Type B pancreatic cell (in vitro differentiated cells): ENCODE measurements around the gene PIK3CB. TPM values are rescaled to one million over a fixed set of nuclear protein-coding genes. Genes with fewer than 3 reads are reported as not detected.

Source experiments
- DNase-seq: peaks from one replicate; pipeline ENCODE4 v3.0.0; 2021; ENCODE audit warnings: mixed read lengths; ENCODE audit not compliant: unreplicated experiment; ENCODE audit errors: extremely low spot score
- H3K27ac Mint-ChIP-seq: 2 replicates; pipeline ENCODE4 v1.8.0; 2021; ENCODE audit warnings: mild to moderate bottlenecking, mixed read lengths
- H3K27me3 Mint-ChIP-seq: 2 replicates; pipeline ENCODE4 v1.8.0; 2021; ENCODE audit warnings: mixed read lengths
- H3K36me3 Mint-ChIP-seq: 2 replicates; pipeline ENCODE4 v1.8.0; 2021; ENCODE audit warnings: mixed read lengths
- H3K4me1 Mint-ChIP-seq: one replicate; pipeline ENCODE4 v1.8.0; 2021; ENCODE audit warnings: mixed read lengths; ENCODE audit not compliant: unreplicated experiment
- H3K4me3 Mint-ChIP-seq: 2 replicates; pipeline ENCODE4 v1.8.0; 2021; ENCODE audit warnings: mild to moderate bottlenecking, mixed read lengths
- H3K9me3 Mint-ChIP-seq: 2 replicates; pipeline ENCODE4 v1.8.0; 2021; ENCODE audit warnings: mixed read lengths
- CTCF ChIP-seq: fragments of 200-600 bp; sonication (generic); conservative IDR thresholded peaks from 2 replicates; pipeline ENCODE4 v1.5.0; 2021; ENCODE audit warnings: antibody characterized with exemption, mild to moderate bottlenecking
- total RNA-seq: library from RNA; stranded (reverse); gene quantifications from 2 replicates; pipeline ENCODE4 v1.2.1, GENCODE V29; 2021; ENCODE audit warnings: low replicate concordance

The PIK3CB gene
- total RNA-seq, 1 donor from 2014 or later = 14.8 TPM

GRCh38 chr3:138781012-138781470 lies 53.7 kb downstream of the PIK3CB start:
- Mint-ChIP-seq H3K9me3 (peaks cover 4% of the 10 kb centered on the region), H3K4me3 (no peak overlapping the region), H3K4me1 (no peaks in the 10 kb centered on the region), H3K27ac (no peak overlapping the region), H3K27me3 (no peaks in the 10 kb centered on the region), H3K36me3 (peaks cover 8% of the 10 kb centered on the region)
- no peak for TF ChIP-seq CTCF
- no peak for DNase-seq

GRCh38 chr3:138778643-138779042 lies 56.1 kb downstream of the PIK3CB start:
- no peak for DNase-seq
- Mint-ChIP-seq H3K36me3 (peaks cover 8% of the 10 kb centered on the region), H3K4me3 (no peak overlapping the region), H3K9me3 (peaks cover 4% of the 10 kb centered on the region), H3K27me3 (no peaks in the 10 kb centered on the region), H3K4me1 (peaks cover 14% of the 10 kb centered on the region), H3K27ac (no peak overlapping the region)
- TF ChIP-seq CTCF = no peak

GRCh38 chr3:138776961-138777360 lies 57.8 kb downstream of the PIK3CB start:
- H3K4me3 Mint-ChIP-seq = no peak overlapping the region
- H3K4me1 Mint-ChIP-seq = peaks cover 14% of the 10 kb centered on the region
- H3K36me3 Mint-ChIP-seq = peaks cover 5% of the 10 kb centered on the region
- TF ChIP-seq CTCF = no peak
- no peaks in the 10 kb centered on the region for H3K9me3 Mint-ChIP-seq
- no peak overlapping the region for H3K27ac Mint-ChIP-seq
- DNase-seq = no peak
- no peaks in the 10 kb centered on the region for H3K27me3 Mint-ChIP-seq

GRCh38 chr3:138775254-138775595 lies 59.5 kb downstream of the PIK3CB start:
- no peaks in the 10 kb centered on the region for H3K9me3 Mint-ChIP-seq
- no peak overlapping the region for H3K4me3 Mint-ChIP-seq
- H3K4me1 Mint-ChIP-seq = peaks cover 14% of the 10 kb centered on the region
- DNase-seq = no peak
- H3K36me3 Mint-ChIP-seq = peaks cover 5% of the 10 kb centered on the region
- TF ChIP-seq CTCF = no peak
- H3K27me3 Mint-ChIP-seq = no peaks in the 10 kb centered on the region
- H3K27ac Mint-ChIP-seq = peak overlapping the region; percentile 58

GRCh38 chr3:138774529-138775253 lies 60.0 kb downstream of the PIK3CB start:
- Mint-ChIP-seq H3K36me3 (peaks cover 5% of the 10 kb centered on the region), H3K27me3 (no peaks in the 10 kb centered on the region), H3K27ac (peak overlapping the region; percentile 58), H3K4me1 (peaks cover 14% of the 10 kb centered on the region), H3K9me3 (no peaks in the 10 kb centered on the region), H3K4me3 (no peak overlapping the region)
- no peak for DNase-seq
- TF ChIP-seq CTCF = no peak
